HG02798 (cell line): ENCODE measurements around the gene ZDHHC11B.

Experiments
- ATAC-seq: cut with Tn5 transposase; IDR thresholded peaks from one replicate; pipeline ENCODE4 v1.9.1; 2021; ENCODE audit warnings: mild to moderate bottlenecking; ENCODE audit not compliant: unreplicated experiment, poor library complexity

ZDHHC11B gene

GRCh38 chr5:665956-666711, 118.4 kb downstream of the ZDHHC11B start:
- no peak for ATAC-seq

- no peak for ATAC-seq
These were observed 119.0 kb downstream of the ZDHHC11B start for GRCh38 chr5:665541-665955.

- ATAC-seq = no peak
These were observed 119.6 kb downstream of the ZDHHC11B start for GRCh38 chr5:664994-665360.

DNA sequence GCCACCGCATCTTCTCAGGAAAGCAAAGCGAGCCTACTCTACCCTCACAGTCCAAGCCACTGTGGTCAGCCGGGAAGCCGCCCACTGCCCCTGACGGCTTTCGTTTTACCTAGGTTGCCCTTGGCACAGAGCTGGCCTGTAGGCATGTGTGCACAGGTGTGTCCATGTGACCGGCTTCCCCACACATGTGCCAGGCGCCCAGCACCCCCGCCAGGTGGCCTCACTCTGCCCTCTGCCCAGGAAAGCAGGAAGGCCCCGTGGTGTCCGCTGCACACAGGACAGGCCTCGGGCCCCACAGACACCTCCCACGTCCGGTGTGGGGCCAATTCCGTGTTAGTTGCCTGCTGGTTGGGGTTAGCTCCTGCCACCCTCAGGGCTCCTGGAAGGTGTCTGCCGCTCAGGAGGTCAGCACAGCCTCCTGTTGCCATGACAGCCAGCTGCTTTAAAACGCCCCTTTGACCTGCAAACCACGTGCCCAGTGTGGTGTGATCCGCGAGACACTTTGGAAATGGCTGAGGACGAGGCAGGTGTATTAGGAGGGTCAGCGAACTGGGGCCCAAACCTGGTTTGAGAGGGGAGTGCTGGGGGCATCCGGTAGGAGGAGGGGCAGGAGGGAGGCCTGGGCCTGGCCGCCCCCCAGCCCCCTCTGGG, 120.1 kb downstream of the ZDHHC11B start:
- ATAC-seq = no peak

DNA sequence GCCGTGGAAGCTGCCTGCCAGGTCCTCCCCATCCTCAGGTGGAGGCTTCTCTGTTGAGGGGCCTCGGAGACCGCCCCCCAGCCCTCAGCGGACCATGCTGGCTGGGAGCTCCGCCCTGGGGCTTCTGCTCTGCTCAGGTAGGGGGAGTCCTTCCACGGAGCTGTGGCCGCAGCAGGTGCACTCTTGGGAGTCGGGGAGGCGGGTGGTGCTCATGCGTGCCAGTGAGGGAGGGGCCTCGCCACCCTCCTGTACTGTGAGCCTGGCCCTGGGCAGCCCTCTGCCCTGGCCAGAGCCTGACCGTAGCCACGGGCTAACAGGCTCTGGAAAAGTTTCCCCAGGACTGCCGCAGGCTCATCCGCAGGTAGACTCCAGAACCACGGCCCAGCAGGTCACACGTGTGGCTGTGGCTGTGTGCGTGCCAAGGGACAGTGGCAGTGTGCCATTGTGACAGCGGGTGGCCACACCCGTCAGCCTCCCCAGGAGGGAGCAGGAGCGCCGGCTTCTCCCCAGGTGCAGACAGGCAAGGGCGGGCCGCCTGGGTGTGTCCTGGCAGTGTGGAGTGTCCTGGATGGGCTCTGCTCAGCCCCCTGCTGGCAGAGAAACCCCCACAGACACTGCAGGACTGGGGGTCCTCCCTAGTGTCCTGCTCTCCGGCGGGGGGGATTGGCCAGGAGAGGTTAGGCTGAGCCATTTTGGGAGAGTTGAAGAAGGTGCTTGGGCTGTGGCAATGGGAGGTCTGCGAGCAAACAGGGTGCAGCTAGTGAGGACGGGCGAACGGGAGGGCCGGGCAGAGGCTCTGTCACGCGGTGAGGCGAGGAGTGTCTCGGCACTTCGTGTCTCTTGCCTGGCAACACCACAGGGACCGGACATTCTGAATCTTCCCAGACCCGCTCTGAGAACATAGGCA, 120.8 kb downstream of the ZDHHC11B start:
- ATAC-seq = no peak

DNA sequence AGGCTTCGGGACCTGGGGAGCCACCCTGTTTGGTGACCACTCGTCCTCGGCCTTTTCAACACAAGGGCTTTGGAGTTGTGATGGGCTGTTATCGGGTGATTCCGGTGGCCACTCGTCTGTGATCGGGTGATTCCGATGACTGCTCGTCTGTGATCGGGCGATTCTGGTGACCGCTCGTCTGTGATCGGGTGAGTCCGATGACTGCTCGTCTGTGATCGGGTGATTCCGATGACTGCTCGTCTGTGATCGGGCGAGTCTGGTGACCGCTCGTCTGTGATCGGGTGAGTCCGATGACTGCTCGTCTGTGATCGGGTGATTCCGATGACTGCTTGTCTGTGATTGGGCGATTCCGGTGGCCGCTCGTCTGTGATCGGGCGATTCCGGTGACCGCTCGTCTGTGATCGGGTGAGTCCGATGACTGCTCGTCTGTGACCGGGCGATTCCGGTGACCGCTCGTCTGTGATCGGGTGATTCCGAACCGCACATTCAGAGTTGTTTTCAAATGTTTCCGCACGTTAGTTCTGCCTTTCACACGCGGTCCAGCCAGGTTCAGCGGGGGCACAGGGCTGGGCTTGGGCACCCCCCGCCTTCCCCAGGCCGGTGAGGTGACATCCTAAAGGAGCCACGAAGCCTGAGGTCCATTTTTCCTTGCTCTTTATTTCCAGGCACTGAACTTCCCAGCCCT, 121.6 kb downstream of the ZDHHC11B start:
- ATAC-seq = no peak

GRCh38 chr5:661891-662750, 122.4 kb downstream of the ZDHHC11B start:
- no peak for ATAC-seq

DNA sequence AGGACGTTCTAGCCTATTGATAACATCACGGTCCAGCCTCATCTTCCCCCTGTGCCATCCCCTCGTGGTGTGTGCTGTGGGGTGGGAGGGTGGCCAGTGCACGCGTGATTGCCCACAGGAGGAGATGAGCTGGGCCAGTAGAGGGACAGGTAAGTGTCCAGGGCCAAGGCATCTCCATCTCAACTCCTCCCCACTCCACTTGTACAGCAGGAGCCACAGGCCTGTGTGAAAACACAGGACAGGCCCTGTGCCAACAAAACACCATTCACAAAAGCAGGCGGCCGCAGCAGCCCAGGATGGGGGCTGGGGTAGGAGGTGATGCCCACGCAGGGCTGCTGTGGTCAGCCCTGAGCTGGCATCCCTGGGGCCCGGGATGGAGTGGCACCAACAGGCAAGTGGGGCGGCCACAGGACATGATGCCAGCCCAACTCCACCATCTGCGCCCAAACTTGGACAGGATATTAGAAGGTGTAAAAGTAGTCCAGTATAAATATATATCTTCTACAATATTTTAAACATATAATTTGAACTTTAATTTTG, 124.0 kb downstream of the ZDHHC11B start:
- no peak for ATAC-seq
